HG02970 (cell line): Measurements from ENCODE around the gene DHX29.

Source experiments
- ATAC-seq: cut with Tn5 transposase; IDR thresholded peaks from one replicate; pipeline ENCODE4 v1.9.1; 2021; ENCODE audit warnings: mild to moderate bottlenecking, moderate library complexity, moderate number of reproducible peaks; ENCODE audit not compliant: unreplicated experiment, low FRiP score

The DHX29 gene, protein sequence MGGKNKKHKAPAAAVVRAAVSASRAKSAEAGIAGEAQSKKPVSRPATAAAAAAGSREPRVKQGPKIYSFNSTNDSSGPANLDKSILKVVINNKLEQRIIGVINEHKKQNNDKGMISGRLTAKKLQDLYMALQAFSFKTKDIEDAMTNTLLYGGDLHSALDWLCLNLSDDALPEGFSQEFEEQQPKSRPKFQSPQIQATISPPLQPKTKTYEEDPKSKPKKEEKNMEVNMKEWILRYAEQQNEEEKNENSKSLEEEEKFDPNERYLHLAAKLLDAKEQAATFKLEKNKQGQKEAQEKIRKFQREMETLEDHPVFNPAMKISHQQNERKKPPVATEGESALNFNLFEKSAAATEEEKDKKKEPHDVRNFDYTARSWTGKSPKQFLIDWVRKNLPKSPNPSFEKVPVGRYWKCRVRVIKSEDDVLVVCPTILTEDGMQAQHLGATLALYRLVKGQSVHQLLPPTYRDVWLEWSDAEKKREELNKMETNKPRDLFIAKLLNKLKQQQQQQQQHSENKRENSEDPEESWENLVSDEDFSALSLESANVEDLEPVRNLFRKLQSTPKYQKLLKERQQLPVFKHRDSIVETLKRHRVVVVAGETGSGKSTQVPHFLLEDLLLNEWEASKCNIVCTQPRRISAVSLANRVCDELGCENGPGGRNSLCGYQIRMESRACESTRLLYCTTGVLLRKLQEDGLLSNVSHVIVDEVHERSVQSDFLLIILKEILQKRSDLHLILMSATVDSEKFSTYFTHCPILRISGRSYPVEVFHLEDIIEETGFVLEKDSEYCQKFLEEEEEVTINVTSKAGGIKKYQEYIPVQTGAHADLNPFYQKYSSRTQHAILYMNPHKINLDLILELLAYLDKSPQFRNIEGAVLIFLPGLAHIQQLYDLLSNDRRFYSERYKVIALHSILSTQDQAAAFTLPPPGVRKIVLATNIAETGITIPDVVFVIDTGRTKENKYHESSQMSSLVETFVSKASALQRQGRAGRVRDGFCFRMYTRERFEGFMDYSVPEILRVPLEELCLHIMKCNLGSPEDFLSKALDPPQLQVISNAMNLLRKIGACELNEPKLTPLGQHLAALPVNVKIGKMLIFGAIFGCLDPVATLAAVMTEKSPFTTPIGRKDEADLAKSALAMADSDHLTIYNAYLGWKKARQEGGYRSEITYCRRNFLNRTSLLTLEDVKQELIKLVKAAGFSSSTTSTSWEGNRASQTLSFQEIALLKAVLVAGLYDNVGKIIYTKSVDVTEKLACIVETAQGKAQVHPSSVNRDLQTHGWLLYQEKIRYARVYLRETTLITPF (N-terminal part only)

DNA sequence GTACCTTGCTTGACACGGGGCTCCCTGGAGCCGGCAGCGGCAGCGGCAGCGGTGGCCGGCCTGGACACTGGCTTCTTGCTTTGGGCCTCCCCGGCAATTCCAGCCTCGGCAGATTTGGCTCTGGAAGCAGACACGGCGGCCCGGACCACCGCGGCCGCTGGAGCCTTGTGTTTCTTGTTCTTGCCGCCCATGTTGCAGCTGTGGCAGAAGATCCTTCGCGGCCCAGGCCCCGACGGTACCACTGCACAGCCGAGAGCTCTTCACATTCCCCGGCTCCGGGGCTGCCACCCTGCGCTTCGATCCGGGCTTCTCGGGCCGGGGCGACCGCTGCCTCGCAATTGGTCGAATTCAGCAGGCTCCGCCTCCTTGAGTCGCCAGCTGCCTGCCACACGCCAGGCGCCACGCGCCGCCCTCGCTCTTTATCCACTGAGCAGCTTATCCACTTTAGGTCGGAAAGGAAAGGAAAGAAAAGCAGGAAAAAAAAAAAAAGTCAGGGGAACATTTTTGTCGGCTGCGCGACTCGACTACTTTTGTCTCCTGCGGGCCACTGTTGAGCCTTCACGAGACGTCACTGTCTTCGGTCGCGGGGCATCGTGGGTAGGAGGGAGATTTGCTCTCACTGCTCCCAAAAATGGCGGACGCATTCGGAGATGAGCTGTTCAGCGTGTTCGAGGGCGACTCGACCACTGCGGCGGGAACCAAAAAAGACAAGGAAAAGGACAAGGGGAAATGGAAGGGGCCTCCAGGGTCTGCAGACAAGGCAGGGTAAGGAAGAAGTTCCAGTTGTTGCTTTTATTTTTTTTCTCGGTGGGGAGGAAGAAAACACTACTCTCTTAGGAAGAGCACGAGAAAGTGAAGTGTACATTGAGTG is at the start of gene DHX29, which contains the start of gene MTREX:
DHX29 (minus strand) TSS at position 312 of the 871 bp plus-strand sequence; CDS start at position 191, 121 bp downstream.
MTREX (plus strand) TSS at position 607 of the 871 bp plus-strand sequence; CDS start at position 632, 25 bp downstream.
- peak; percentile 79 for ATAC-seq

DNA sequence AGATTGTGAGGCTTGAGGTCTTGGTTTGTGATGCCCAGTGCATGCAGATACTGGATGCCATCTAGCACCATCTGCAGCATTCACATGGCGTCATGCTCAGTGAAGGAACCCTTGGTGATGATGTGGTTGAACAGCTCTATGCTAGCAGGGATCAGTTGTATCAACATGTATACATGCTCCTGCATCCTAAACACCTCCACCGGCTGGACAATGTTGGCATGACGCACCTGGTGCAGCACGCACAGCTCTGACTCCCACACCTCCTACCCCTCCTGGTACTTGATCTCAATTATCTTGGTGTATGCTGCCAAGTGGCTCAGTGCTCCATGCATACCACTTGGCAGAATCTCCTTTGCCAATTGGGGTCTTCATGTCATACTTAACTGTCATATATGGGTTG is 49.4 kb upstream of the DHX29 start:
- no peak for ATAC-seq

DNA sequence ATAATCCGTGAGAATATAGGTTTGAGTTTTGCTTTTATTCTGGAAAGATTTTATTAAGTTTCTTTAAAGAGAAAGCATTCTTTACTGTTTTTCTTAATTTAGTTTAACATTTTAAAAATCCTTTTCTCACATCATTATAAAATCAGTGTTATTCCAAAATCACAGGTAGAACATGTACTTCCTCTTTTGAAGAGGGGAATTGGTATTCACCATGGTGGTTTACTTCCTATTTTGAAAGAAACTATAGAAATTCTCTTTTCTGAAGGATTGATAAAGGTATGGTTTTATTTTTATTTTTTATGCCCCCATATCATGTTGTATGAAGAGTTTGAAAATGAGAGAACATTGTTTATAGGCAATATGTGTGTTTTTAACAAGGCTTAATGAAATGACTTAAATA is 43.3 kb upstream of the DHX29 start:
- ATAC-seq, result no peak

DNA sequence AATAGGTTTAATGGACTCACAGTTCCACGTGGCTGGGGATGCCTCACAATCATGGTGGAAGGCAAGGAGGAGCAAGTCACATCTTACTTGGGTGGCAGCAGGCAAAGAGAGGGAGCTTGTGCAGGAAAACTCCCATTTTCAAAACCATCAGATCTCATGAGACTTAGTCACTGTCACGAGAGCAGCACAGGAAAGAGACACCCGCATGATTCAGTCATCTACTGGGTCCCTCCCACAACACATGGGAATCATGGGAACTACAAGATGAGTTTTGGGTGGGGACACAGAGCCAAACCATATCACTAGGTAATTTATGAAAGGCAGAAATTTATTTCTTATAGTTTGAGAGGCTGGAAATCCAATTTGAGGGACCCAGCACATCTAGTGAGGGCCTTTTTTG is 40.3 kb upstream of the DHX29 start:
- no peak for ATAC-seq

DNA sequence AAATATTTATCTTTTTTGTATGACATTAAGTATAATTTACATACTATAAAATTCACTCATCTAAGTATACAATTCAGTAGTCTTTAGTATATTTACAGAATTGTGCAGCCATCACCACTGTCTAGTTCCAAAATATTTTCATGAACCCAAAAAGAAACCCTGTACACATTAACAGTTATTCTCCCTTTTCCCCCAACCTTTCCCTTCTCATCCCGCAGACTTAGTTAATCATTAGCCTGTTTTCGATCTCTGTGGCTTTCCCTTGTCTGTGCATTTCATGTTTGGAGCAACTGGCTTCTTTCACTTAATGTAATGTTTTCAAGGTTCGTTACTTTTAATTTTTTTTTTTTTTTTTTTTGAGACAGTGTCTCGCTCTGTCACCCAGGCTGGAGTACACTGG is 37.8 kb upstream of the DHX29 start:
- no peak for ATAC-seq

DNA sequence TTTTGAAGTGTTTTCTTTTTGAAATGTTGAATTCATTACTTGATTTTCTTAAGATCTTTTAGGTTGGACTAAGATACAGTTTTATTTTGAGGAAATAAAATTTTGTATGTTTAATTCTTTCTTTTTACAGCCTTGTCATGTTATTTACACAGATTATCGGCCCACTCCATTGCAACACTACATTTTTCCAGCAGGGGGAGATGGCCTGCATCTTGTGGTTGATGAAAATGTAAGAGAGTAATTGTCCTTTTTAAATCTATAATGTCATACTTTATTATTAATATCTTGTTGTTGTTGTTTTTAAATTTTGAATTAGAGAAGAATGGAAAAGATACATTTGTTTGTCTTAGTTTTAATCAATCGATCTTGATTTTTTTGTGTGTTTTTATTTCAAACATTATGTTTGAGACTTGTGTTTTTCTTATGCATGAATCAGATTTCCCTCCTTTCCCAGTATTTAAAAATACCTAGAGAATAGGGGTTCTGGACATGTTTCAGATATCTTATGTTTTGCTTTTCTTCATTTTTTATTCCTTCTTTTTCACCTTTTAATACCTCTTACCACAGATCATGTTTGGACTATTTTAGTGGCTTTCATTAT is 37.0 kb upstream of the DHX29 start:
- ATAC-seq, result no peak

DNA sequence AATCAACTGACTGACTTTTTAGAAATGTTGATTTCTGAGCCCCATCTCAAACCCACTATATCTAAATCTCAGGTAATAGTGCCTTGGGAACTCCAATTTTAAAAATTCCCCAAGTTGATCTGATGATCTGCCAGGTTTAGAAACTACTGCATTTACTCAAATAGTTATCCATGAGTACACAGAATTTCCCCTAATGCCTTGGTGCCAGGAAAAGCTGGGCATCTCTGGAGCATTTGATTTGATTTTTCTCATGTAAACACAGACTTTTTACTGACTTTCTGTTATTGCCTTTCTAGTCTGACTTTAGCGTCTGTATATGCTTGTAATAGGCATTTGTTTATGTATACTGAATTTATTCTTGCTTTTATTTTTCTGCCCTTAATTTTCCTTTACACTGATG is 36.1 kb upstream of the DHX29 start:
- no peak for ATAC-seq

DNA sequence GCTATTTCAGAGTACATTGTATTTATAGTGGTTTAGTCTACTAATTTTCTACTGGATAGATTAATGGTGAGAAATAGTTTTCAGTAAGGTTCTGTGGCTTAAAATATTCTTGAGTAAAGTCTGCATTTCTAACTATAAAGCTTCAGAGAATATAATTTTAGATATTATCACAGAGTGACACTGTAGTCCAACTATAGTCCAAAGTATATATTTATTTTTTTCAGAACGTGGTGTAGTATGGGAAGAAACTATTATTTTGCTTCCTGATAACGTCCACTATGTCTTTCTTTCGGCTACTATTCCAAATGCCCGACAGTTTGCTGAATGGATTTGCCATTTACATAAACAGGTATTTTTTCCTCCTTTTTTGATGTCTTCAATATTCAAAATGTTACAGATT is 35.6 kb upstream of the DHX29 start:
- no peak for ATAC-seq

DNA sequence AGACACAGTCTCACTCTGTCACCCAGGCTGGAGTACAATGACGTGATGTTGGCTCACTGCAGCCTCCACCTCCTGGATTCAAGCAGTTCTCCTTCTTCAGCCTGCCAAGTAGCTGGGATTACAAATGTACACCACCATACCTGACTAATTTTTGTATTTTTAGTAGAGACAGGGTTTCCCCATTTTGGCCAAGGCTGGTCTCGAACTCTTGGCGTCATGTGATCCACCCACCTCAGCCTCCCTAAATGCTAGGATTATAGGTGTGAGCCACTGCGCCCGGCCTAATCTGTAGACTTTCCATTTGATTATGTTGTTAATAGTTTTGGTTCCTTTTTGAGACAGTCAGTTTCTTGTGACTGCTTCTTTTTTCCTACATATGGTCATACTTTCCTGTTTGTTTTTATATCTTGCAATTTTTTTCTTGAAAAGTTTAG is 31.3 kb upstream of the DHX29 start:
- no peak for ATAC-seq

DNA sequence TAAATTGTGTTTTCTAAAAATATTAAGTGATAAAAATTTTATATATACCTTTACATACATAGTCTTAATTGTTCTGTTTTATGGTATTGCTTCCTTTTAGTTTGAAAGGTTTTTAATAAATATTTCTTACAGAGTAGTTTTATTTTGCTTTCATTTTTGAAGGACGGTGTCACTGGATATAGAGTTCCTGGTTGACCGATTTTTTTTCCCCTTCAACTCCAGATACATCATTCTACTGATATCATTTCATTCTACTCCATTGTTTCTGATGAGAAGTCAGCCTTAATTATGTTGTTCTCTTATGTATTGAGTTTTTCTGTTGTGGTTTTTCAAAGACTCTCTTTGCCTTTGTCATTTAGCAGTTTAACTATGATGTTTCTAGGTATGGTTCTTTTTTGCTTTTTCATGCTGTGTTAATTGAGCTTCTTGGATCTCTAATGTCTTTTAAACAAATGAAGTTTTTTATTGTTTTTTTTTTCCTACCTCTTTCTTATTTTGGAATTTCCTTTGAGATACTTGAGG is 30.7 kb upstream of the DHX29 start:
- no peak for ATAC-seq

DNA sequence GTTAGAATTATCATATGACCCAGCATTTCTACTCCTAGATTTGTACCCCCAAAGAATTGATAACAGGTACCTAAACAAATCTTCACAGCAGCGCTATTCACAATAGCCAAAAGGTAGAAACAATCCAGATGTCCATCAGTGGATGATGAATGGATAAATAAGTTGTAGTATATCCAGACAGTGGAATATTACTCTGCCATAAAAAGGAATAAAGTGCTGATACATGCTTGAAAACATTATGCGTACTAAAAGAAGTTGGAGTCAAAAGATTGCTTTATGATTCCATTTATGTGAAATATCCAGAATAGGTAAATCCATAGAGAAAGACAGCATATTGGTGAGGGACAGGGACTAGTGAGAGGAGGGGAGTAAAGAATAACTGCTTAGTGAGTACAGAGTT is 26.3 kb upstream of the DHX29 start:
- no peak for ATAC-seq

DNA sequence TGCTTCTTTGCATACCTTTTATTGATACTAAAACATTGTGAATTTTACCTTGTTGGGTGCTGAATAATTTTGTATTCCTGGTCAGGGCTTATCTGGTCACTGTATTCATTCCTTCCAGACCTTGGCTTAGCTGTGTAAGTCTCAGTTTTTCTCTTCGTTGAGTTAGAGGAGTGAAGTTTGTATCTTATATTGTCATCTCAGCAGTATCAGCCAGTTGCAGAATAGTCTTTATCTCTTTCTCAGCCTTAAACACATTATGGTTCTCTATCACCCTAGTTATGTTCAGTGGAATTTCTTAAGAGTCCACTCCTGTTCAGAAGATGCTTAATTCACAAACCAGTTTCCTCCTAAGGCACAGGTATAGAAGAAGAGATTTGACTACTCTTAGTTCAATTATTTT is 25.5 kb upstream of the DHX29 start:
- no peak for ATAC-seq

DNA sequence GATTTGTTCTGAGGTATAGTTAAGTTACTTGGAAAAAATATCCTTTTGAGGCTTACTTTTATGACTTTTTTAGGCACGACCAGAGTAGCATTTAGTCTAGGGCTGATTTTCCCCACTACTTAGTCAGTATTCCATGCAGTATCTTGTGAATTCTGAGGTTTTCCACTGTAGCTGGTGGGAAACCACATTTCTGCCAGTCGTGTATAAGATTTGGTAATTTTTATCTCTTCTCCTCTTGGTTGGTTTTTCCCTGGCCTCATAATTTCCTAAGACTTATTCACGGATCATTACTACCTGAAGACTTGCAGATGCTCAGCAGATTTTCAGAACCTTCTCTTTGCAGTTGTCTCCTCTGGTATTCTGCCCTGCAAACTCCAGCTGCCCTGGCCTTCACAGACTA is 23.8 kb upstream of the DHX29 start:
- no peak for ATAC-seq

DNA sequence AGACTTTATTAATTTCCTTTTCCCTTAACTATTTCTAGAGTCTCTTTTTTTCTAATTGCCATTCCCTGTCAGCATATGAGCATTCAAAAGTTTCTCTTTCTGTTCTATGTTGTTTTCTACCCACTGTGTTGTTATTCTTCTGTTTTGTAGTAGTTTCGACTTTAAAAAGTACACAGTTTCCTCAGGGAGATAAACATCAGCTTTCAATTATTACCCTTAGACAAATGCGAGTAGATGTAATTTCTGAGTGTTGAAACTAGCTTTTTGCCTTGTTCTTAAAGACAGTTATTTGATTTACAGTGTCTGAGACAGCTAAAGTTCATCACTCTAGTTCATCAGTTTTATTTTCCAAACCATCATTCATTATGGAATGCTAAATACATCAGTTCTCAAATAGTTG is 19.8 kb upstream of the DHX29 start:
- ATAC-seq, result no peak

DNA sequence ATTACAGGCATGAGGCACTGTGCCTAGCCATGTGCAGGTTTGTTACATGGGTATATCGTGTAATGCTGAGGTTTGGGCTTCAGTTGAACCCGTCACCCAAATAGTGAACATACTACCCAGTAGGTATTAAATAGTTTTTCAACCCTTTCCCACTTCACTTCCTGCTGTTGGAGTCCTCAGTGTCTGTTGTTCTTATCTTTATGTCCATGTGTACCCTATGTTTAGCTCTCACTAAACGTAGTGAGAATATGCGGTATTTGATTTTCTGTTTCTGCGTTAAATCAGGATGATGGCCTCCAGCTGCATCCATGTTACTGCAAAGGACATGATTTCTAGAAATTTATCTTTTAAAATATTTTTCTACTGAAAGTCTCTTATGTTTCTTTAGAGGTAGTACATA is 18.1 kb upstream of the DHX29 start:
- no peak for ATAC-seq

DNA sequence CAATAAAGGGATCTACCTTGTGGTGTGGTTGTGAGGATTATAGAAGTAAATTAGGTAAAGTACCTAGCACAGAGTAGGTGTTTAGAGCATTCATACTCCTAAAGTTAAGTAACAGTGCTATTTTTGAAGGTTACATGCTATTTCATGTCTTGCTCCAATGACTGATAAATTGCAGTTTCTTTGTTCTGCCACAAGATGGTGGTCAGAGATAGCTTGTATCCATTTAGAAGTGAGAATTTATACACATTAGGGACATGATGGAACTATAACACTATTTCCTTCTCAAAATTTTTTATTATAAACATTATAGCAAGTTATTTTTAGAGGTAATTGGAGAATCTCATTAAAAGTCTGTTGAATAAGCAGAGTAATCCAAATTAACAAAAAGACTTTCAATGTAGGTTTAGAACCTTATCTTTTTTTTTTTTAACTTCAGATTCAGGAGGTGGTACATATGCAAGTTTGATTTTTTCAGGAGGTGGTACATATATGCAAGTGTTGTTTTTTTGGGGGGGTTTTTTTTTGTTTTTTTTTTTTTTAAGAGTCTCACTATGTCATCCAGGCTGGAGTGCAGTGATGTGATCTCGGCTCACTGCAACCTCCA is 17.4 kb upstream of the DHX29 start:
- ATAC-seq, result no peak

DNA sequence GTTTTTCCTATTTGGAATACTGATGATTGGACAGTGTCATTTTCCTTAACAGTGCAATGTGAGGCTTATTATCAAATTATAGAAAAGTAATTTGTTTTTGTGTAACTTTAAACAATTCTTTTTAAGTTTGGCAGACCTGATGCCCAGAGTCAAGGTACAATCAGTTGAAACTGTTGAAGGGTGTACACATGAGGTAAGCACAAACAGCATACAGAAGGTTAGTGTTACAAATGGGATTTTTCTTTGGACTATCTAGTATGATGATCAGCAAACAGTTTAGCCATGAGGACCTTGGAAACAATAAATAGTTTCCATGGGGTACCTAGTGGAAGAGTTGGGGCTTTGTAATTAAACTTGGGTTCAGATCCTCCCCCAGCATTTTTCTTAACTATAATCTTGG is 16.5 kb upstream of the DHX29 start:
- ATAC-seq, result no peak

DNA sequence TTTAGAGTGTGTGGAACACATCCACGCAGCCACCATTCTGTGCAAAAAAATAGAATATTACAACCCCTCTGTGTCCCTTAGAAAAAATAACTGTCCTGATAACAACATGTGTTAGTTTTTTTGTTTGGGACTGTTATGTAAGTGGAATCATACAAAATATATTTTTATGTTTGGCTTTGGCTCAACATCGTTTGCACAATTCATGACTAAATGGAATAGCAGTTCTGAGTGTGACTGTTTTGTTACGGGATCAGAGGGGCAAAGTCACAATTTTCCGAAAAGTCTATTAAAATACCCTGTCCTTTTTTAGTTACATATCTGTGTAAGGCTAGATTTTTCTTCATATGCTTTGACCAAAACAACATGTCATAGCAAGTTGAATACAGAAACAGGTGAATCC is 13.1 kb upstream of the DHX29 start:
- no peak for ATAC-seq

DNA sequence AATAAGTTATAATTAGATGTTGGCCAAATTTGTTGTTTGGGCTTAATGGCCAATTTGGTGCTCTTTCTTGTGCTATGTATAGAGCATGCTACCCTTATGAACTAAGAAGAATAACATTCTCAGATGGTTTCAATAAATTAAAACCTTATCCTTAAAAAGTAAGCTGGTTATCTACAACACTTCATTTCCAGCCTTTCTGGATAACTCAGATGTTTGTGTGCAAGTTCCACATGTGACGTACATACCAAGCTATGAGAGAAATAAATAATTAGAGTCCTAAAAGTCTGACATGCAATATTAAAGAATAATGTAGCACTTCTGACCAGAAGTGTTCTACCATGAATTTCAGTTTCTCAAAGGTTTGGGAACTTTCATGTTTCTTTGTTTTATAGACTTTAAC is 12.0 kb upstream of the DHX29 start:
- no peak for ATAC-seq
